Measurements from ENCODE around the gene TUG1. TPM values are rescaled to one million over a fixed set of nuclear protein-coding genes. Genes with fewer than 3 reads are reported as not detected.

The TUG1 gene
- polyA plus RNA-seq, 3 donors: 9.9 to 81.3 (median 13.9) TPM

DNA sequence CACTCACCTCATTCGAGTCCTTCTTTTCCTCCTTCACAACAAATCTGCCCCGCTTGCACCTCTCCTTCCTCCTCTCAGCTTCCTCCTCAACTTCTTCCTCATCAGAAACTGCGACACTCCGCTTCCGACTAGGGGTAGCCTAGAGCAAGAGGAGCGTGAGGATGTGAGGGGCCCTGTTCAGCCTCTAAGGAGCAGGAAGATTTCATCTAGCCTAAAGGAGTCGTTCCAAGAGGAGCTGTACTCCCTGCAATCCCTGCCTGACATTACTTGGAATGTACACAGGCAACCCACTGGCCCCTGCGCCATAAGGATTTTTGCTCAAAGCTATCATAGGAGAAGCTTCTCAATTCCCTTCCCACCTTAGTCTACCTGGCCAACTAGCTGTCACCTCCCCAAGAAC, 35.0 kb upstream of the TUG1 start:
- no peaks in the 10 kb centered on the region for H4K20me1 ChIP-seq (ENCODE audit: insufficient read depth, low read length)
- no peak overlapping the region for H2AFZ ChIP-seq (ENCODE audit: insufficient read depth, low read depth, low read length, poor library complexity, severe bottlenecking)
- no peaks in the 10 kb centered on the region for H3K9me3 Mint-ChIP-seq
- H3K27me3 Mint-ChIP-seq (ENCODE audit: low read depth in 3 of 3): no peaks in the 10 kb centered on the region
- intact Hi-C loops (cut with micrococcal nuclease): no loop called here
- no peak overlapping the region for H3K9ac ChIP-seq (ENCODE audit: insufficient read depth, low read length, poor library complexity, severe bottlenecking)
- no peak overlapping the region for H3K4me3 Mint-ChIP-seq
- H3K79me2 ChIP-seq (ENCODE audit: insufficient read depth, low read length): no peaks in the 10 kb centered on the region
- H3K27me3 ChIP-seq (ENCODE audit: control insufficient read depth in 2 of 2, insufficient read depth in 2 of 2, low read length in 2 of 2): no peaks in the 10 kb centered on the region
- peaks cover 88 to 98% of the 10 kb centered on the region in 2 donors for H3K36me3 Mint-ChIP-seq
- peak overlapping the region in 2 of 7 donors; percentile 37 to 46 for H3K27ac Mint-ChIP-seq
- peaks cover 87 to 98% of the 10 kb centered on the region in 2 donors for H3K36me3 ChIP-seq (replicated peaks in 1 of 2; ENCODE audit: control insufficient read depth in 1 of 2, insufficient read depth in 2 of 2, low read length in 2 of 2)
- H3K4me2 ChIP-seq (replicated peaks; ENCODE audit: extremely low read depth, low read length, poor library complexity, severe bottlenecking): no peak overlapping the region
- TF ChIP-seq, protein P1, sequence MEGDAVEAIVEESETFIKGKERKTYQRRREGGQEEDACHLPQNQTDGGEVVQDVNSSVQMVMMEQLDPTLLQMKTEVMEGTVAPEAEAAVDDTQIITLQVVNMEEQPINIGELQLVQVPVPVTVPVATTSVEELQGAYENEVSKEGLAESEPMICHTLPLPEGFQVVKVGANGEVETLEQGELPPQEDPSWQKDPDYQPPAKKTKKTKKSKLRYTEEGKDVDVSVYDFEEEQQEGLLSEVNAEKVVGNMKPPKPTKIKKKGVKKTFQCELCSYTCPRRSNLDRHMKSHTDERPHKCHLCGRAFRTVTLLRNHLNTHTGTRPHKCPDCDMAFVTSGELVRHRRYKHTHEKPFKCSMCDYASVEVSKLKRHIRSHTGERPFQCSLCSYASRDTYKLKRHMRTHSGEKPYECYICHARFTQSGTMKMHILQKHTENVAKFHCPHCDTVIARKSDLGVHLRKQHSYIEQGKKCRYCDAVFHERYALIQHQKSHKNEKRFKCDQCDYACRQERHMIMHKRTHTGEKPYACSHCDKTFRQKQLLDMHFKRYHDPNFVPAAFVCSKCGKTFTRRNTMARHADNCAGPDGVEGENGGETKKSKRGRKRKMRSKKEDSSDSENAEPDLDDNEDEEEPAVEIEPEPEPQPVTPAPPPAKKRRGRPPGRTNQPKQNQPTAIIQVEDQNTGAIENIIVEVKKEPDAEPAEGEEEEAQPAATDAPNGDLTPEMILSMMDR (IDR thresholded peaks at IDR 0.05): no peak
- DNase-seq: no peak
- no peaks in the 10 kb centered on the region for H3K9me3 ChIP-seq (replicated peaks in 1 of 2; ENCODE audit: control insufficient read depth in 1 of 2, insufficient read depth in 1 of 2, low read length in 2 of 2)
- WGBS (ENCODE audit: insufficient coverage): 92% methylated on average over 5 of the region's 8 CpGs
- H3K4me1 Mint-ChIP-seq: no peaks in the 10 kb centered on the region
- no peak overlapping the region for H3K27ac ChIP-seq (ENCODE audit: low read depth in 1 of 2, low read length in 2 of 2)
- no peak overlapping the region for H3K4me3 ChIP-seq (replicated peaks in 1 of 3; ENCODE audit: low read depth in 2 of 3, low read length in 3 of 3)
- H3K4me1 ChIP-seq (ENCODE audit: control insufficient read depth in 1 of 2, insufficient read depth in 2 of 2, low read length in 2 of 2): no peaks in the 10 kb centered on the region

DNA sequence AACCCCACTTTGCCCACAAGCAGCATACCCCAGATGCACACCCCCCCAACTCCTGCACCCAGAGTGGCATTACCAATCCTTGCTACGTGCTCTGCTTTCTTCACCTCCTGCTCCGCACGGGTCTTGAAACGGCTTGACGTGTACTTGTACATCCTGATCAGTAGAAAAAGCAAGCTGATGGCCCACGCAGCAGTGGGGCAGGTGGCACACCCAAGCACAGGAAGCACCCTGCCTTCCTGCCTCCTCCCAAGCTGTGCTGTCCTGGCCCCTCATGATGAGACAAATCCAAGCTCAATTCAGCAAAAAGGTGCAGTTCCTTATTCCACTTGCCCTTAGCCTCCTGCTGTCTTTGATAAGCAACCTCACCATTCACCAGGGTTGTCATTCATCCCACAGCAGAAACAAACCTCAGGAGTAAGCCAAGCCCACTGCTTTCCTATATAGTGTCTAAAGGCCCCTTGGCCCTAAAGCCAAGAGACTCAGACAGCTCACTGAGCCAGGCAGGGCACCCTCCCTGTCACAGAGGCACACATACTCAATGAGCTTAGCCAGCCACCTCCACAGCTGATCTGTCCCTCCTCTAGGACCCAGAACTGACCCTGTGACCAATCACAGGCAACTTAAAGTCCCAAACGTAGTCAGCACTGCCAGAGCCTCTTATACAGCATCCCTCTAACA, 28.2 kb upstream of the TUG1 start:
- Histone ChIP-seq H4K20me1 (ENCODE audit: insufficient read depth, low read length) (no peaks in the 10 kb centered on the region), H3K79me2 (ENCODE audit: insufficient read depth, low read length) (no peaks in the 10 kb centered on the region), H3K4me2 (replicated peaks; ENCODE audit: extremely low read depth, low read length, poor library complexity, severe bottlenecking) (no peak overlapping the region), H3K36me3 (replicated peaks in 1 of 2; ENCODE audit: control insufficient read depth in 1 of 2, insufficient read depth in 2 of 2, low read length in 2 of 2) (peaks cover 89 to 100% of the 10 kb centered on the region in 2 donors), H3K9me3 (replicated peaks in 1 of 2; ENCODE audit: control insufficient read depth in 1 of 2, insufficient read depth in 1 of 2, low read length in 2 of 2) (no peaks in the 10 kb centered on the region), H3K9ac (ENCODE audit: insufficient read depth, low read length, poor library complexity, severe bottlenecking) (no peak overlapping the region), H3K27me3 (ENCODE audit: control insufficient read depth in 2 of 2, insufficient read depth in 2 of 2, low read length in 2 of 2) (no peaks in the 10 kb centered on the region), H3K27ac (ENCODE audit: low read depth in 1 of 2, low read length in 2 of 2) (no peak overlapping the region), H3K4me1 (ENCODE audit: control insufficient read depth in 1 of 2, insufficient read depth in 2 of 2, low read length in 2 of 2) (no peaks in the 10 kb centered on the region), H3K4me3 (replicated peaks in 1 of 3; ENCODE audit: low read depth in 2 of 3, low read length in 3 of 3) (no peak overlapping the region), H2AFZ (ENCODE audit: insufficient read depth, low read depth, low read length, poor library complexity, severe bottlenecking) (no peak overlapping the region)
- Mint-ChIP-seq H3K4me1 (no peaks in the 10 kb centered on the region), H3K36me3 (peaks cover 69 to 89% of the 10 kb centered on the region in 2 donors), H3K4me3 (no peak overlapping the region), H3K9me3 (peaks cover 0 to 3% (median 0%) of the 10 kb centered on the region in 7 donors), H3K27me3 (ENCODE audit: low read depth in 3 of 3) (peaks cover 0 to 2% (median 0%) of the 10 kb centered on the region in 3 donors), H3K27ac (peak overlapping the region in 4 of 7 donors; percentile 3 to 23 (median 7))
- WGBS (ENCODE audit: insufficient coverage): 69% methylated on average over 7 of the region's 7 CpGs
- TF ChIP-seq, protein P1 (IDR thresholded peaks at IDR 0.05): no peak
- DNase-seq: no peak
- intact Hi-C loops (cut with micrococcal nuclease): no loop called here

All from CD14-positive monocyte (primary cell).